ENCODE results near the gene CCDC69. TPM values are rescaled to one million over a fixed set of nuclear protein-coding genes. Genes with fewer than 3 reads are reported as not detected.

CCDC69 gene
- total RNA-seq, 1 experiment from 2014 or later, result 5.1 TPM

DNA sequence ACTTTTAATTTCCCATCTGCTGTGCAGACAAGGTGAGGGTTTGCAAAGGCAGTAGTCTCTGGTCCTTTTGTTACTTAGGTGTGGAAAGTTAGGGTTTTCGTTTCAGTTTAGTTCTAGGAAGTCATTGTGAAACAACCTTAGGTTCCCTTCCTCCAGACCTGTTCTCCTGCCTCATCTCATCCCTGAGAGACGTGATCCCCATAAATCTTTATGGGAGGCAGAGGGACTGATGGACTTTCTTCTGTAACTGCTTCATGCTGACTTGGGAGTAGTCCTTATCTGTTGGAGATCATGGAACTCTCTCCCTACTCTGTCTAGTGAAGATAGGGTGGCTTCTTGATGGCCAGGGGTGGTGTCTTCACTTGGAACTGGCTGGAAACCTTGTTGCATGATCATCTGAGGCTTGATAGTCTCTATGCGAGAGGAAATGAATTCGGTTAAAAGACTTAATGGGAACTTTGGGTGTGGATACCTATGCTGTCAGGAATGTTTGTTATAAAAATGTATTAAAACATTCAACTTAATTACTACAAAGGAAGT is 21.9 kb upstream of the CCDC69 start:
- TF ChIP-seq, protein P1, sequence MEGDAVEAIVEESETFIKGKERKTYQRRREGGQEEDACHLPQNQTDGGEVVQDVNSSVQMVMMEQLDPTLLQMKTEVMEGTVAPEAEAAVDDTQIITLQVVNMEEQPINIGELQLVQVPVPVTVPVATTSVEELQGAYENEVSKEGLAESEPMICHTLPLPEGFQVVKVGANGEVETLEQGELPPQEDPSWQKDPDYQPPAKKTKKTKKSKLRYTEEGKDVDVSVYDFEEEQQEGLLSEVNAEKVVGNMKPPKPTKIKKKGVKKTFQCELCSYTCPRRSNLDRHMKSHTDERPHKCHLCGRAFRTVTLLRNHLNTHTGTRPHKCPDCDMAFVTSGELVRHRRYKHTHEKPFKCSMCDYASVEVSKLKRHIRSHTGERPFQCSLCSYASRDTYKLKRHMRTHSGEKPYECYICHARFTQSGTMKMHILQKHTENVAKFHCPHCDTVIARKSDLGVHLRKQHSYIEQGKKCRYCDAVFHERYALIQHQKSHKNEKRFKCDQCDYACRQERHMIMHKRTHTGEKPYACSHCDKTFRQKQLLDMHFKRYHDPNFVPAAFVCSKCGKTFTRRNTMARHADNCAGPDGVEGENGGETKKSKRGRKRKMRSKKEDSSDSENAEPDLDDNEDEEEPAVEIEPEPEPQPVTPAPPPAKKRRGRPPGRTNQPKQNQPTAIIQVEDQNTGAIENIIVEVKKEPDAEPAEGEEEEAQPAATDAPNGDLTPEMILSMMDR (IDR thresholded peaks at IDR 0.05; ENCODE audit: insufficient read depth in 1 of 2, low read depth in 1 of 2, low read length in 1 of 2, severe bottlenecking in 1 of 2, unreplicated experiment in 1 of 2), result no peak
- peaks cover 7% of the 10 kb centered on the region for H3K4me1 ChIP-seq
- H3K27me3 ChIP-seq (replicated peaks; ENCODE audit: control insufficient read depth, insufficient read depth, low read length), result no peaks in the 10 kb centered on the region
- ChIA-PET POLR2A (no interaction called here), CTCF (no interaction called here)
- Mint-ChIP-seq H3K36me3 (ENCODE audit: insufficient read depth, unreplicated experiment) (no peaks in the 10 kb centered on the region), H3K27ac (ENCODE audit: unreplicated experiment) (no peak overlapping the region), H3K9me3 (ENCODE audit: unreplicated experiment) (no peaks in the 10 kb centered on the region), H3K4me3 (ENCODE audit: unreplicated experiment) (no peak overlapping the region), H3K27me3 (ENCODE audit: insufficient read depth, unreplicated experiment) (no peaks in the 10 kb centered on the region), H3K4me1 (ENCODE audit: low read depth, unreplicated experiment) (peaks cover 6% of the 10 kb centered on the region)
- intact Hi-C loops (cut with micrococcal nuclease; ENCODE audit: unreplicated experiment), result no loop called here
- no peak for DNase-seq
- no peak overlapping the region for H3K4me3 ChIP-seq (ENCODE audit: low read depth, low read length)
- no peaks in the 10 kb centered on the region for H3K36me3 ChIP-seq (ENCODE audit: control insufficient read depth, insufficient read depth, low read length)
- no TSS peak for BruUV-seq (replicated peaks)
- H3K9me3 ChIP-seq, result no peaks in the 10 kb centered on the region

DNA sequence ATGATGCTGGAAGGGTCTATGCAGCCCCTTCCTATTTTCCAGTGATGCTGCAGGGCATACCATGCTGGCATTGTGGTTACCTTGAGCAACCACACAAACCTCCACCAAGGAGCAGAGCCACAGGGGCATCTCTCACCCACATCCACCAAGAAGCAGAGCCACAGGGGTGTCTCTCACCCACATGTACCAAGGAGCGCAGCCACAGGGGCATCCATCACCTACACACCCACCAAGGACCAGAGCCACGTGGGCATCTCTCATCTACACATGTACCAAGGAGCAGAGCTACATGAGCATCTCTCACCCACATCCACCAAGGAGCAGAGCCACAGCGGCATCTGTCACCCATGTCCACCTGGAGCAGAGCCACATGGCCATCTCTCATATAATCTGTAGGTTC is 20.3 kb upstream of the CCDC69 start:
- peaks cover 9% of the 10 kb centered on the region for H3K4me1 ChIP-seq
- H3K9me3 ChIP-seq, result no peaks in the 10 kb centered on the region
- DNase-seq, result no peak
- POLR2A ChIA-PET, result no interaction called here
- peaks cover 9% of the 10 kb centered on the region for H3K4me1 Mint-ChIP-seq (ENCODE audit: low read depth, unreplicated experiment)
- H3K36me3 Mint-ChIP-seq (ENCODE audit: insufficient read depth, unreplicated experiment), result no peaks in the 10 kb centered on the region
- CTCF ChIA-PET, result no interaction called here
- H3K36me3 ChIP-seq (ENCODE audit: control insufficient read depth, insufficient read depth, low read length), result no peaks in the 10 kb centered on the region
- H3K27me3 ChIP-seq (replicated peaks; ENCODE audit: control insufficient read depth, insufficient read depth, low read length), result no peaks in the 10 kb centered on the region
- BruUV-seq (replicated peaks), result no TSS peak
- intact Hi-C loops (cut with micrococcal nuclease; ENCODE audit: unreplicated experiment), result no loop called here
- H3K27me3 Mint-ChIP-seq (ENCODE audit: insufficient read depth, unreplicated experiment), result no peaks in the 10 kb centered on the region
- TF ChIP-seq, protein P1 (IDR thresholded peaks at IDR 0.05; ENCODE audit: insufficient read depth in 1 of 2, low read depth in 1 of 2, low read length in 1 of 2, severe bottlenecking in 1 of 2, unreplicated experiment in 1 of 2), result no peak
- H3K4me3 ChIP-seq (ENCODE audit: low read depth, low read length), result no peak overlapping the region
- H3K4me3 Mint-ChIP-seq (ENCODE audit: unreplicated experiment), result no peak overlapping the region
- no peak overlapping the region for H3K27ac Mint-ChIP-seq (ENCODE audit: unreplicated experiment)
- no peaks in the 10 kb centered on the region for H3K9me3 Mint-ChIP-seq (ENCODE audit: unreplicated experiment)

DNA sequence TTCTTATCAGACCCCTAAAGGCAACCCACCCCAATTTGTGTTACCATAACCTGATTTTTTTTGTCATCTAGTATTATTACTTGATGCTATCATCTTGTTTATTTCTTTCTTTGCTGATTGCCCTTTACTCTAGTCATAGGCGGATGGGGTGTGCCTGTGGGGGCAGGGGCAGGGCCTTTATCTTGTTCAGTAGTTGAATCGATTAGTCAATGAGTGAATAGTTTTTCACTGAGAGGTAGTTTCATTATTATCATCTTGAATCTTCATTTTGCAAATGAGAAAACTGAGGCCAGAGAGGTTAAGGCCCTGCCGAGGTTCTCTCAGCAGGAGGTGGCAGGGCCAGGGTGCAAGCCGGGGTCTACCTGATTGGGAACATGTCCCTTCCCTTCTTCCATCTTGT is 19.7 kb upstream of the CCDC69 start:
- Histone ChIP-seq H3K4me1 (peaks cover 9% of the 10 kb centered on the region), H3K9me3 (no peaks in the 10 kb centered on the region), H3K4me3 (ENCODE audit: low read depth, low read length) (no peak overlapping the region), H3K27me3 (replicated peaks; ENCODE audit: control insufficient read depth, insufficient read depth, low read length) (no peaks in the 10 kb centered on the region), H3K36me3 (ENCODE audit: control insufficient read depth, insufficient read depth, low read length) (no peaks in the 10 kb centered on the region)
- Mint-ChIP-seq H3K27me3 (ENCODE audit: insufficient read depth, unreplicated experiment) (no peaks in the 10 kb centered on the region), H3K9me3 (ENCODE audit: unreplicated experiment) (no peaks in the 10 kb centered on the region), H3K4me3 (ENCODE audit: unreplicated experiment) (no peak overlapping the region), H3K27ac (ENCODE audit: unreplicated experiment) (no peak overlapping the region), H3K36me3 (ENCODE audit: insufficient read depth, unreplicated experiment) (no peaks in the 10 kb centered on the region), H3K4me1 (ENCODE audit: low read depth, unreplicated experiment) (peaks cover 9% of the 10 kb centered on the region)
- TF ChIP-seq, protein P1 (IDR thresholded peaks at IDR 0.05; ENCODE audit: insufficient read depth in 1 of 2, low read depth in 1 of 2, low read length in 1 of 2, severe bottlenecking in 1 of 2, unreplicated experiment in 1 of 2), result no peak
- ChIA-PET POLR2A (no interaction called here), CTCF (no interaction called here)
- intact Hi-C loops (cut with micrococcal nuclease; ENCODE audit: unreplicated experiment), result no loop called here
- no TSS peak for BruUV-seq (replicated peaks)
- DNase-seq, result no peak
